ENCODE results near the gene ABCB8.

ABCB8 gene

GRCh38 chr7:151053751-151054150 is 25.5 kb downstream of the ABCB8 start:
- TF ChIP-seq CTCF (IDR thresholded peaks at IDR 0.05; ENCODE audit: borderline replicate concordance, insufficient read depth, low read depth, low read length), result no peak

GRCh38 chr7:151056283-151056665 is 28.0 kb downstream of the ABCB8 start:
- TF ChIP-seq CTCF (IDR thresholded peaks at IDR 0.05; ENCODE audit: borderline replicate concordance, insufficient read depth, low read depth, low read length), result no peak
- no peak overlapping the region for H3K4me3 ChIP-seq (ENCODE audit: low read depth, low read length)

More at GRCh38 chr7:151053751-151054150, 25.5 kb downstream of the ABCB8 start:
- H3K4me3 ChIP-seq (ENCODE audit: low read depth, low read length), result no peak overlapping the region

GRCh38 chr7:151056666-151057505 is 28.6 kb downstream of the ABCB8 start:
- TF ChIP-seq CTCF (IDR thresholded peaks at IDR 0.05; ENCODE audit: borderline replicate concordance, insufficient read depth, low read depth, low read length), result no peak
- H3K4me3 ChIP-seq (ENCODE audit: low read depth, low read length), result peak overlapping the region; percentile 88

GRCh38 chr7:151057506-151057988 is 29.3 kb downstream of the ABCB8 start, which contains the start of gene CDK5:
Gene CDK5, minus strand, starts transcription at chr7:151057897. Its CDS starts 49 bp downstream, at chr7:151057848.
- peak within 1 kb of the TSS; percentile 88 for H3K4me3 ChIP-seq (ENCODE audit: low read depth, low read length)
- no peak for TF ChIP-seq CTCF (IDR thresholded peaks at IDR 0.05; ENCODE audit: borderline replicate concordance, insufficient read depth, low read depth, low read length)

GRCh38 chr7:151057989-151058780 is 29.9 kb downstream of the ABCB8 start:
- peak overlapping the region; percentile 88 for H3K4me3 ChIP-seq (ENCODE audit: low read depth, low read length)
- TF ChIP-seq CTCF (IDR thresholded peaks at IDR 0.05; ENCODE audit: borderline replicate concordance, insufficient read depth, low read depth, low read length), result no peak

- TF ChIP-seq CTCF (IDR thresholded peaks at IDR 0.05; ENCODE audit: borderline replicate concordance, insufficient read depth, low read depth, low read length), result no peak
- peak overlapping the region; percentile 88 for H3K4me3 ChIP-seq (ENCODE audit: low read depth, low read length)
Measured at GRCh38 chr7:151058781-151059366, 30.6 kb downstream of the ABCB8 start.

Data from GM12875 (cell line).